CD4-positive, CD25-positive, alpha-beta regulatory T cell (primary cell): ENCODE results near the gene UBTFL1. TPM values are rescaled to one million over a fixed set of nuclear protein-coding genes. Genes with fewer than 3 reads are reported as not detected.
"Not testable (repeated sequence)": the region's sequence is repeated elsewhere in the genome, so short reads cannot be mapped to it uniquely, and the experiment has no call there.

Experiments used
- ATAC-seq, 2 donors: fragments of 150-1000 bp; cut with Tn5 transposase; one replicate each; pipeline ENCODE4 v1.10.0; 2021; ENCODE audit warnings: low read depth in 2 of 2, moderate number of reproducible peaks in 2 of 2, moderate library complexity in 1 of 2
- DNase-seq, 3 donors: peaks; one replicate each; pipeline versions ENCODE4 v3.0.0 to v3.0.0-alpha.2; 2012 to 2022; ENCODE audit warnings: mixed read lengths in 1 of 3
- H3K27ac ChIP-seq: one replicate; pipeline ENCODE4 v1.7.0; 2013; ENCODE audit warnings: mild to moderate bottlenecking, low read length; ENCODE audit not compliant: insufficient read depth, poor library complexity, severe bottlenecking
- H3K27me3 ChIP-seq: one replicate; pipeline ENCODE4 v1.7.0; 2013; ENCODE audit warnings: low read length; ENCODE audit not compliant: control insufficient read depth, insufficient read depth
- H3K36me3 ChIP-seq: one replicate; pipeline ENCODE4 v1.7.0; 2013; ENCODE audit warnings: mild to moderate bottlenecking, low read length, moderate library complexity; ENCODE audit not compliant: control insufficient read depth, insufficient read depth
- H3K4me1 ChIP-seq: 2 replicates; pipeline ENCODE4 v1.7.0; 2013; ENCODE audit warnings: mild to moderate bottlenecking, low read length; ENCODE audit not compliant: insufficient read depth, control insufficient read depth, poor library complexity, severe bottlenecking
- H3K4me3 ChIP-seq: one replicate; pipeline ENCODE4 v1.7.0; 2013; ENCODE audit warnings: low read depth, mild to moderate bottlenecking, low read length, moderate library complexity
- H3K9me3 ChIP-seq, 2 experiments: 1 replicate in 1 of 2; 2 replicates in 1 of 2; pipeline ENCODE4 v1.7.0; 2013; ENCODE audit warnings: low read length in 2 of 2, mild to moderate bottlenecking in 1 of 2, moderate library complexity in 1 of 2; ENCODE audit not compliant: control insufficient read depth in 2 of 2
- H3K27ac Mint-ChIP-seq, 3 donors: one replicate each; pipeline ENCODE4 v1.8.0; 2020 to 2022; ENCODE audit warnings: mild to moderate bottlenecking in 3 of 3, mixed read lengths in 3 of 3, moderate library complexity in 2 of 3
- H3K27me3 Mint-ChIP-seq: one replicate; pipeline ENCODE4 v1.8.0; 2022; ENCODE audit warnings: mild to moderate bottlenecking, mixed read lengths
- H3K36me3 Mint-ChIP-seq: one replicate; pipeline ENCODE4 v1.8.0; 2020; ENCODE audit warnings: mixed read lengths
- H3K4me1 Mint-ChIP-seq, 4 donors: one replicate each; pipeline ENCODE4 v1.8.0; 2020 to 2022; ENCODE audit warnings: mixed read lengths in 4 of 4, mild to moderate bottlenecking in 1 of 4
- H3K4me3 Mint-ChIP-seq, 4 donors: one replicate each; pipeline ENCODE4 v1.8.0; 2020 to 2022; ENCODE audit warnings: mild to moderate bottlenecking in 4 of 4, mixed read lengths in 4 of 4, moderate library complexity in 3 of 4
- H3K9me3 Mint-ChIP-seq, 7 donors: one replicate each; pipeline ENCODE4 v1.8.0; 2020 to 2022; ENCODE audit warnings: mixed read lengths in 7 of 7, mild to moderate bottlenecking in 3 of 7, moderate library complexity in 2 of 7
- polyA plus RNA-seq, 4 donors: library from polyadenylated mRNA; unstranded; fragments of 300-500 nt; fragmentation: Illumina TruSeq; gene quantifications; one replicate each; pipeline ENCODE4 v1.2.3, GENCODE V29; 2021
- total RNA-seq: library from RNA; stranded (reverse); gene quantifications from one replicate; pipeline ENCODE4 v1.2.3, GENCODE V29; 2022

The UBTFL1 gene
- total RNA-seq = not detected
- not detected for polyA plus RNA-seq

- not testable (repeated sequence) for H3K4me3 ChIP-seq, H3K36me3 Mint-ChIP-seq, H3K27ac Mint-ChIP-seq, H3K36me3 ChIP-seq, ATAC-seq, H3K4me3 Mint-ChIP-seq, H3K4me1 Mint-ChIP-seq, H3K4me1 ChIP-seq, H3K9me3 Mint-ChIP-seq, DNase-seq, H3K27me3 Mint-ChIP-seq, H3K27me3 ChIP-seq, H3K27ac ChIP-seq, H3K9me3 ChIP-seq
Measured at GRCh38 chr11:90085650-90086049, at the start of gene UBTFL1. Gene UBTFL1 (plus strand): TSS chr11:90085950. CDS start chr11:90085950, 0 bp downstream.

GRCh38 chr11:90051591-90052209 is 34.0 kb upstream of the UBTFL1 start:
- H3K36me3 ChIP-seq, H3K4me3 ChIP-seq, H3K36me3 Mint-ChIP-seq, H3K4me1 ChIP-seq, H3K27me3 ChIP-seq, H3K9me3 Mint-ChIP-seq, H3K27me3 Mint-ChIP-seq, H3K9me3 ChIP-seq, DNase-seq, H3K4me3 Mint-ChIP-seq, H3K27ac Mint-ChIP-seq, H3K4me1 Mint-ChIP-seq, ATAC-seq, H3K27ac ChIP-seq: not testable (repeated sequence)

GRCh38 chr11:90052311-90052710 is 33.4 kb upstream of the UBTFL1 start:
- H3K4me1 Mint-ChIP-seq, H3K9me3 ChIP-seq, H3K4me3 Mint-ChIP-seq, H3K36me3 Mint-ChIP-seq, H3K4me3 ChIP-seq, H3K27ac ChIP-seq, DNase-seq, H3K36me3 ChIP-seq, H3K9me3 Mint-ChIP-seq, H3K27me3 ChIP-seq, H3K4me1 ChIP-seq, ATAC-seq, H3K27me3 Mint-ChIP-seq, H3K27ac Mint-ChIP-seq: not testable (repeated sequence)

GRCh38 chr11:90053545-90053944 is 32.2 kb upstream of the UBTFL1 start:
- H3K27me3 Mint-ChIP-seq, H3K9me3 Mint-ChIP-seq, H3K4me3 ChIP-seq, H3K27me3 ChIP-seq, H3K27ac ChIP-seq, H3K4me1 ChIP-seq, H3K9me3 ChIP-seq, H3K4me1 Mint-ChIP-seq, ATAC-seq, H3K36me3 Mint-ChIP-seq, H3K4me3 Mint-ChIP-seq, H3K36me3 ChIP-seq, DNase-seq, H3K27ac Mint-ChIP-seq: not testable (repeated sequence)

- not testable (repeated sequence) for H3K27me3 ChIP-seq, H3K27ac ChIP-seq, H3K36me3 ChIP-seq, H3K9me3 ChIP-seq, H3K27me3 Mint-ChIP-seq, H3K9me3 Mint-ChIP-seq, H3K27ac Mint-ChIP-seq, H3K36me3 Mint-ChIP-seq, H3K4me1 Mint-ChIP-seq, H3K4me3 Mint-ChIP-seq, ATAC-seq, H3K4me3 ChIP-seq, H3K4me1 ChIP-seq, DNase-seq
Measured at GRCh38 chr11:90088731-90089130, 3.0 kb downstream of the UBTFL1 start.

GRCh38 chr11:90095230-90095924 is 9.6 kb downstream of the UBTFL1 start:
- not testable (repeated sequence) for H3K9me3 Mint-ChIP-seq, H3K27me3 Mint-ChIP-seq

GRCh38 chr11:90098261-90098660 is 12.5 kb downstream of the UBTFL1 start:
- not testable (repeated sequence) for DNase-seq

More at GRCh38 chr11:90095230-90095924, 9.6 kb downstream of the UBTFL1 start:
- H3K4me3 Mint-ChIP-seq, H3K4me3 ChIP-seq, H3K36me3 ChIP-seq, H3K27ac Mint-ChIP-seq, H3K9me3 ChIP-seq, H3K27ac ChIP-seq, ATAC-seq, H3K4me1 ChIP-seq, H3K4me1 Mint-ChIP-seq, H3K27me3 ChIP-seq, DNase-seq, H3K36me3 Mint-ChIP-seq: not testable (repeated sequence)

GRCh38 chr11:90100431-90100830 is 14.7 kb downstream of the UBTFL1 start:
- H3K4me1 ChIP-seq = no peaks in the 10 kb centered on the region
- H3K36me3 ChIP-seq = no peaks in the 10 kb centered on the region
- ATAC-seq = no peak
- no peaks in the 10 kb centered on the region for H3K9me3 ChIP-seq
- Mint-ChIP-seq H3K27me3 (no peaks in the 10 kb centered on the region), H3K36me3 (no peaks in the 10 kb centered on the region), H3K4me3 (no peak overlapping the region), H3K27ac (no peak overlapping the region), H3K4me1 (no peaks in the 10 kb centered on the region), H3K9me3 (peaks cover 0 to 8% (median 0%) of the 10 kb centered on the region in 7 donors)
- no peak overlapping the region for H3K4me3 ChIP-seq
- no peaks in the 10 kb centered on the region for H3K27me3 ChIP-seq
- no peak for DNase-seq
- no peak overlapping the region for H3K27ac ChIP-seq

More at GRCh38 chr11:90098261-90098660, 12.5 kb downstream of the UBTFL1 start:
- not testable (repeated sequence) for H3K27me3 ChIP-seq, H3K4me1 Mint-ChIP-seq, H3K9me3 Mint-ChIP-seq, H3K36me3 Mint-ChIP-seq, H3K9me3 ChIP-seq, ATAC-seq, H3K27me3 Mint-ChIP-seq, H3K4me1 ChIP-seq, H3K27ac Mint-ChIP-seq, H3K36me3 ChIP-seq, H3K4me3 Mint-ChIP-seq, H3K4me3 ChIP-seq, H3K27ac ChIP-seq
